GM18951 (cell line): ENCODE results near the gene SENP7.
"Not testable (repeated sequence)": the region's sequence is repeated elsewhere in the genome, so short reads cannot be mapped to it uniquely, and the experiment has no call there.

Experiments
- POLR2A ChIP-seq: IDR thresholded peaks from 4 replicates; pipeline ENCODE4 v1.6.1; 2011; ENCODE audit warnings: mild to moderate bottlenecking; ENCODE audit not compliant: insufficient read length, insufficient read depth; ENCODE audit errors: extremely low read depth
- in situ Hi-C: fragments of 300-500 bp; cut with MboI; formaldehyde crosslinking; loops from one replicate; pipeline ENCODE4 v1.12.0; 2022; ENCODE audit warnings: low sequenced_read_pairs, mixed read lengths, inconsistent platforms; ENCODE audit not compliant: unreplicated experiment

Gene SENP7

GRCh38 chr3:101500208-101500607, 12.8 kb downstream of the SENP7 start:
- in situ Hi-C loops = no loop called here
- no peak for TF ChIP-seq POLR2A

GRCh38 chr3:101497803-101498202, 15.2 kb downstream of the SENP7 start:
- in situ Hi-C loops = no loop called here
- TF ChIP-seq POLR2A = no peak

GRCh38 chr3:101495552-101495951, 17.5 kb downstream of the SENP7 start:
- no peak for TF ChIP-seq POLR2A
- in situ Hi-C loops = no loop called here

GRCh38 chr3:101484805-101485620, 28.0 kb downstream of the SENP7 start:
- in situ Hi-C loops = no loop called here
- TF ChIP-seq POLR2A = no peak

GRCh38 chr3:101478980-101479379, 34.0 kb downstream of the SENP7 start:
- in situ Hi-C loops = no loop called here
- TF ChIP-seq POLR2A = no peak

GRCh38 chr3:101474841-101475552, 38.0 kb downstream of the SENP7 start:
- in situ Hi-C loops = not testable (repeated sequence)

GRCh38 chr3:101468676-101469075, 44.3 kb downstream of the SENP7 start:
- in situ Hi-C loops = not testable (repeated sequence)

GRCh38 chr3:101467310-101467663, 45.7 kb downstream of the SENP7 start:
- in situ Hi-C loops = not testable (repeated sequence)

- TF ChIP-seq POLR2A = no peak
- in situ Hi-C loops = no loop called here
These were observed 46.3 kb downstream of the SENP7 start for GRCh38 chr3:101466465-101467309.

GRCh38 chr3:101464235-101464634, 48.8 kb downstream of the SENP7 start:
- in situ Hi-C loops = no loop called here
- TF ChIP-seq POLR2A = no peak

GRCh38 chr3:101461451-101461850, 51.6 kb downstream of the SENP7 start:
- in situ Hi-C loops = no loop called here
- no peak for TF ChIP-seq POLR2A

GRCh38 chr3:101458387-101458786, 54.6 kb downstream of the SENP7 start:
- in situ Hi-C loops = no loop called here
- no peak for TF ChIP-seq POLR2A

GRCh38 chr3:101454629-101455028, 58.4 kb downstream of the SENP7 start:
- in situ Hi-C loops = no loop called here

GRCh38 chr3:101453961-101454360, 59.1 kb downstream of the SENP7 start:
- in situ Hi-C loops = no loop called here
- no peak for TF ChIP-seq POLR2A

More at GRCh38 chr3:101454629-101455028, 58.4 kb downstream of the SENP7 start:
- TF ChIP-seq POLR2A = no peak

- in situ Hi-C loops = not testable (repeated sequence)
These were observed 74.4 kb downstream of the SENP7 start for GRCh38 chr3:101438641-101439040.
